GM12878 (cell line): Measurements from ENCODE around the gene ACTA2. TPM values are rescaled to one million over a fixed set of nuclear protein-coding genes. Genes with fewer than 3 reads are reported as not detected.

Experiments used
- ATAC-seq: fragments of 200-7000 bp; cut with Tn5 transposase; 3 replicates; pipeline ENCODE4 v1.9.1; 2020; ENCODE audit warnings: mild to moderate bottlenecking, moderate library complexity
- BruUV-seq: library from RNA; stranded (reverse); fragments of 400-500 nt; replicated peaks from 2 replicates; lab custom pipeline; 2021; lab: Mats Ljungman, UMichigan
- CTCF ChIA-PET: fragments of 300-600 bp; sonication (Branson Sonifier 250); formaldehyde crosslinking; extraction: SDS; loops from one replicate; lab custom pipeline; 2021; ENCODE audit warnings: inconsistent platforms; lab: Yijun Ruan, JAX
- POLR2A ChIA-PET: fragments of 350-600 bp; formaldehyde crosslinking; extraction: SDS; loops from one replicate; lab custom pipeline; 2021; ENCODE audit warnings: inconsistent platforms; lab: Charles Lee
- RAD21 ChIA-PET: fragments of 300-600 bp; sonication (Branson Sonifier 250); formaldehyde crosslinking; loops from one replicate; lab custom pipeline; 2023; ENCODE audit warnings: antibody characterized with exemption; ENCODE audit not compliant: unreplicated experiment; lab: Charles Lee
- SMC1A ChIA-PET: fragments of 300-600 bp; sonication (Branson Sonifier 250); formaldehyde crosslinking; loops from one replicate; lab custom pipeline; 2023; ENCODE audit not compliant: unreplicated experiment, uncharacterized antibody; lab: Charles Lee
- DNase-seq: peaks from one replicate; pipeline ENCODE4 v3.0.0-alpha.2; 2011; ENCODE audit warnings: low read depth, low spot score
- FAIRE-seq: peaks from 3 replicates; lab custom pipeline; 2011; peaks lifted over from hg19 to GRCh38; lab: Jason Lieb, UNC
- H2AFZ ChIP-seq: 2 replicates; pipeline ENCODE4 v1.6.0; 2011; ENCODE audit warnings: low read depth, low read length, control low read depth; ENCODE audit not compliant: control insufficient read depth
- H3K27ac ChIP-seq: 2 replicates; pipeline ENCODE4 v1.5.1; 2011; ENCODE audit warnings: control low read depth; ENCODE audit not compliant: control insufficient read depth, insufficient read depth
- H3K27me3 ChIP-seq, 2 experiments: replicated peaks in 1 of 2; 2 replicates each; pipeline versions ENCODE4 v1.6.0 to v1.6.1; 2011; ENCODE audit warnings: low read length in 1 of 2; ENCODE audit not compliant: control insufficient read depth in 2 of 2, insufficient read depth in 2 of 2
- H3K36me3 ChIP-seq, 2 experiments: 2 replicates each; pipeline ENCODE4 v1.5.1; 2011; ENCODE audit warnings: low read length in 1 of 2; ENCODE audit not compliant: control insufficient read depth in 2 of 2, insufficient read depth in 2 of 2
- H3K4me1 ChIP-seq: 2 replicates; pipeline ENCODE4 v1.6.1; 2011; ENCODE audit warnings: mild to moderate bottlenecking, low read length, moderate library complexity, mixed read lengths; ENCODE audit not compliant: control insufficient read depth, insufficient read depth
- H3K4me2 ChIP-seq: 2 replicates; pipeline ENCODE4 v1.6.0; 2011; ENCODE audit warnings: control low read depth; ENCODE audit not compliant: control insufficient read depth, insufficient read depth
- H3K4me3 ChIP-seq: fragments of 200-600 bp; sonication (generic); 2 replicates; pipeline ENCODE4 v1.5.1; 2016
- H3K79me2 ChIP-seq: 2 replicates; pipeline ENCODE4 v1.6.0; 2011; ENCODE audit warnings: low read length; ENCODE audit not compliant: control insufficient read depth, insufficient read depth
- H3K9ac ChIP-seq: 2 replicates; pipeline ENCODE4 v1.8.0; 2011; ENCODE audit warnings: low read length, control low read depth, mixed read lengths; ENCODE audit not compliant: control insufficient read depth, insufficient read depth
- H3K9me3 ChIP-seq: replicated peaks from 3 replicates; pipeline ENCODE4 v1.5.1; 2011; ENCODE audit warnings: mild to moderate bottlenecking, low read length; ENCODE audit not compliant: control insufficient read depth, insufficient read depth
- H4K20me1 ChIP-seq: 2 replicates; pipeline ENCODE4 v1.6.0; 2011; ENCODE audit not compliant: control insufficient read depth, insufficient read depth
- CBX5 ChIP-seq: sonication (generic); IDR thresholded peaks from 2 replicates; pipeline ENCODE4 v1.6.1; 2016; ENCODE audit warnings: low read depth, moderate library complexity, mild to moderate bottlenecking, inconsistent platforms
- FOXM1 ChIP-seq: IDR thresholded peaks from 2 replicates; pipeline ENCODE4 v1.6.1; 2012; ENCODE audit warnings: low read depth, mild to moderate bottlenecking, inconsistent platforms, low read length, moderate library complexity
- HCFC1 ChIP-seq: fragments of 150-350 bp; IDR thresholded peaks from 2 replicates; pipeline ENCODE4 v1.6.1; 2014; ENCODE audit warnings: low read length
- SIN3A ChIP-seq: IDR thresholded peaks from 2 replicates; pipeline ENCODE4 v1.6.1; 2012; ENCODE audit warnings: low read depth, low read length, improper control_type of control experiment
- SIX5 ChIP-seq: IDR thresholded peaks from 2 replicates; pipeline ENCODE4 v1.6.1; 2011; ENCODE audit warnings: mild to moderate bottlenecking, low read depth, low read length, moderate library complexity; ENCODE audit not compliant: severe bottlenecking
- SMARCA5 ChIP-seq: fragments of 450-650 bp; IDR thresholded peaks from 2 replicates; pipeline ENCODE4 v1.6.1; 2017; ENCODE audit warnings: mild to moderate bottlenecking
- SREBF2 ChIP-seq: IDR thresholded peaks from 2 replicates; pipeline ENCODE4 v1.6.1; 2012; ENCODE audit warnings: mild to moderate bottlenecking, low read length
- ZBED1 ChIP-seq: IDR thresholded peaks from 2 replicates; pipeline ENCODE4 v1.6.1; 2016; ENCODE audit warnings: borderline replicate concordance
- WGBS: methylation state at CpG from one replicate; pipeline ENCODE4 v1.1.6; 2016; ENCODE audit warnings: low lambda C conversion rate; ENCODE audit not compliant: insufficient replicate concordance, insufficient coverage; ENCODE audit errors: missing lambda C conversion rate; 5-methylcytosine and 5-hydroxymethylcytosine counted together
- in situ Hi-C: fragments of 300-500 bp; cut with MboI; formaldehyde crosslinking; loops from 9 replicates; pipeline ENCODE4 v1.14.3; 2018; ENCODE audit warnings: mixed read lengths
- intact Hi-C: fragments of 100-400 bp; cut with micrococcal nuclease; formaldehyde crosslinking; loops from one replicate; pipeline ENCODE4 v1.14.2; 2022; ENCODE audit not compliant: unreplicated experiment
- polyA plus RNA-seq, 11 experiments: library from polyadenylated mRNA; depleted of rRNA in 4 of 11; unstranded in 6 of 11; stranded (reverse) in 5 of 11; fragments of >200 nt; fragmentation: Nextera tagmentation in 4 of 11; fragmentation: Illumina TruSeq in 1 of 11; extraction: Ambion mirVana in 4 of 11; extraction: Trizol in 1 of 11; gene quantifications; 1 replicate in 1 of 11; 2 replicates in 10 of 11; pipeline versions ENCODE4 v1.2.1 to v1.2.3, GENCODE V29; 2011 to 2016; ENCODE audit warnings: inconsistent platforms in 2 of 11, missing spikeins in 2 of 11, low read depth in 1 of 11
- total RNA-seq, 4 experiments: library from RNA; depleted of rRNA in 3 of 4; stranded (reverse); fragments of >200 nt in 3 of 4; fragmentation: Illumina TruSeq in 1 of 4; extraction: Trizol in 1 of 4; gene quantifications; 2 replicates each; pipeline versions ENCODE4 v1.2.1 to v1.2.3, GENCODE V29; 2013 to 2021

ACTA2 gene
- total and polyA plus RNA-seq, 10 of the 15 experiments (the other 5 are each of a cell fraction or from before 2014, with no cell fraction given): 7.4 to 78.2 (median 32.4) TPM

DNA sequence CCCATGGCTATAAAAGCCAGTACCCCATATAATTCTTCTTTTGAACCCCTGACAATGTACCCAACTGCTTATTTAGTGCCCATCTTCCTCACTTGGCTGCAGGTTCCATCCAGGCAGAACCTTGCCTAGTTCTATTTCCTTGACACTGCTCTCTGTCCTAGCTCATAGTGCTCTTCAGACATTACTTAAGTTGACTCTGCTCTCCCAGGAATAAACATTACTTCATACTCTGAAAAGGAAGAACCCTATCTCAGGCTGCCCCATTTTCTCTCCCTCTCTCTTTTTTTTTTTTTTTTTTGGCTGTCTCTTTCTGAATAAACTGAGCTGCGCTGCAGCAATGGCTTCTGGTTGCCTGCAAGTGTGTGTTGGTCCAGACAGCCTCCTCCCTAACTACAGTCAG lies 21.0 kb downstream of the ACTA2 start:
- DNase-seq: no peak
- Histone ChIP-seq H3K27me3 (no peaks in the 10 kb centered on the region), H3K27ac (peak overlapping the region; percentile 31; the same call in 1 of the 2 replicates), H3K79me2 (peaks cover 2% of the 10 kb centered on the region; the same call in 1 of the 2 replicates), H3K36me3 (peaks cover 0 to 13% of the 10 kb centered on the region in 2 experiments; a peak in 3 of 4 replicates), H3K4me2 (no peak overlapping the region)
- CTCF ChIA-PET: interaction anchor here (0.6 to 12.8 kb wide), 36 partner anchors 8 to 1935 kb away, joined by 3 to 895 read pairs (median 8); partner anchors contain the start of genes ANKRD22, CH25H and STAMBPL1
- SMC1A ChIA-PET: interaction anchor here (0.6 to 10.3 kb wide), 31 partner anchors 8 to 458 kb away, joined by 3 to 575 read pairs (median 6); partner anchors contain the start of genes CH25H, FAS and STAMBPL1
- WGBS: no CpG with 5 or more reads among the region's 1 CpG
- RAD21 ChIA-PET: interaction anchor here (0.7 to 7.1 kb wide), 31 partner anchors 13 to 367 kb away, joined by 3 to 390 read pairs (median 8); partner anchors contain the start of genes ANKRD22, FAS and STAMBPL1
- TF ChIP-seq FOXM1 (0 out of 2 replicates have a peak, but pooled peaks have one; percentile 10), SREBF2 (no peak), HCFC1 (no peak), CBX5 (no peak), SIX5 (no peak), SMARCA5 (no peak), ZBED1 (0 out of 2 replicates have a peak, but pooled peaks have one; percentile 26), SIN3A (no peak)
- TF ChIP-seq, all 136 proteins: peak for 2
- Histone ChIP-seq H3K9me3 (no peaks in the 10 kb centered on the region; the same call in 2 of the 3 replicates), H3K4me1 (peaks cover 21% of the 10 kb centered on the region), H3K4me3 (no peak overlapping the region), H2AFZ (no peak overlapping the region), H3K9ac (no peak overlapping the region), H4K20me1 (no peaks in the 10 kb centered on the region)
- BruUV-seq: no TSS peak
- intact Hi-C loops: no loop called here
- no peak for ATAC-seq
- no peak for FAIRE-seq
- in situ Hi-C loops: no loop called here
- POLR2A ChIA-PET: interaction anchor here (0.6 to 5.6 kb wide), 11 partner anchors 11 to 167 kb away, joined by 3 to 64 read pairs (median 4); no protein-coding TSS in a partner anchor
